DMS 273 treated with DMSO at 0.1 percent for 48 hours (cell line): ENCODE measurements around the gene SCNN1G.
"Not testable (repeated sequence)": the region's sequence is repeated elsewhere in the genome, so short reads cannot be mapped to it uniquely, and the experiment has no call there.

Experiments
- DNase-seq: peaks from one replicate; lab custom pipeline; 2025; lab: John Stamatoyannopoulos, UW

The SCNN1G gene

DNA sequence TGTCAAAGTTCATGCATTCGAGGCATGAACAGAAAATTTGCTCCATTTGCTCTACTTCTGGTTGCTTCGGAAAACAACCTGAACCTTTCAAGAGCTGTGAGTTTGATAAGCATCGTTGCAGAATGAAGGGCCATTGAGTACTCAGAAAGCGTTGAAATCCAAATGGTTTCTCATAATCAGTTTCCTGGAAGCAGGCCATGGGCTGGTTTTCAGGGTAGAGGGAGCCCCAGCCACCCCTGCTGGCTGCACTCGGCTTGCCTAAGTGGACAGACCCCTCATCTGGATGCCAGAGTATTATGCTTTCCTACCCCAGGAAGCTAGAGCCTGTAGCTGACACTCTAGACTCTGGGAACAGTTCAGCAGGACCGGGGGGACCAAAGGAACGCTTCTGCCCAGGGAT is 24.4 kb downstream of the SCNN1G start:
- no peak for DNase-seq

DNA sequence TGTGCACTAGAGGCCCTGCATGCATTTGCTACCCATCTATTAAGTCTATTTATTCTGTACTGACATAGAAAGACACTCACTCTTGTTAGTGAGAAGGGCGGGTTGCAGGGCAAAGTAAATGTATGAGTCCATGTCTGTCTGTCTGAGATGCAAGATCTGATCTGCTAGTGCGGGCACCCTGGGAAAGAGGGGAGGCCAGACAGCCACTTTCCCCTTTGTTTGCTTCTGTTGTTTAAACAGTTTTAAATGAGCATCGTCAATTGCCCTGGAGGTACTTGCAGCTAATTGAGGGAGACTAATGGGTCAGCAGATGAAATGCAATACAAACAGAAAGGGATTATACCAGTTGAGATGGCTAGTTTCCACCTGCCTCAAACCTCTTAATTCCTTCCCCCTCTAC is 24.9 kb downstream of the SCNN1G start:
- DNase-seq = no peak

DNA sequence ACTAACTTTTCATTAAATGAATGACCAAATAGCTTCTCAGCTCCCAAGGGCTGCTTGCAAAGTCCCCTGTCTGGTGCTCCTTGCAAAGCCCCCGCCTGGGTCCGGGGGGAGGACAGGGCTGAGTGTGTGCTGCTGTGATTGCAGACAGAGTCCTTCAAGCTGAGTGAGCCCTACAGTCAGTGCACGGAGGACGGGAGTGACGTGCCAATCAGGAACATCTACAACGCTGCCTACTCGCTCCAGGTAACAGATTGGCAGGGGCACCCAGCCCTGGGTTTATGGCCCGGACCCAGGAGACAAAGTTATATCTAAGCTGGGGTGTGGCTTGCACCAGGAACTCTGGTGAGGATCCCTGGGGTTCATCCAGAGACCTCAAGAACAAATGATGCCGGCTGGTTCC is 27.1 kb downstream of the SCNN1G start:
- no peak for DNase-seq

DNA sequence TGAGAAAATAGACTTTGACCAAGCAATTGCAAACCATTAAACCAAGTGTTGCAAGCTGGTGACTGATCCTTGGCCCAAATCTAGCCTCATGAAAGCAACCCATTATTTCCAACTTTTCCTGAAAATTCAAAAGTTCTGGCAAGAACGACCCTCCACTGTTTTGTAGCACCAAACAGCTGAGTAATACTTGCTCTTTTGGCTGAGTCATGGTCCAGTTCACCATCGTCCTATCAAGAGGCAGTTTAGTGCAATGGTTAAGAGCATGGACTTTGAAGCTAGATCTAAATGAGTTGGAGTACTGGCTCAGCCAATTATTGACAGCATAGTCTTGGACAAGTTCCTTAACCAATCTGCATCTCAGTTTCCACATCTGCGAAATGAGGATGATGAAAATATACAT is 31.3 kb downstream of the SCNN1G start:
- DNase-seq = no peak

DNA sequence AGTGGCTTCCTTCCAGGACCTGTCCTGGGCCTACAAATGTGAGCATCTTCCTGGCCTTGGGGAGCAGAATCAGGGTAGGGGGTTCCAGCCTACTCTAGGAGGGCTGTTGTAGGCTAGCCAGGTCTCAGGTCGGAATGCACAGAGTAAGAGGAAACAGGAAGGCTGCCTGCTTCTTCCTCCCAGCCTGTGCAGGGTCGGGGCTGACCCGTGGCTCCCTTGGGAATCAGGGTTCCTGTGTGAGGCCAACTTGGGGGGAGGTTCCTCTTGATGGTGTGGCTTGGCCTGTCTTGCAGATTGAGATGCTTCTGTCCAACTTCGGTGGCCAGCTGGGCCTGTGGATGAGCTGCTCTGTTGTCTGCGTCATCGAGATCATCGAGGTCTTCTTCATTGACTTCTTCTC is 32.3 kb downstream of the SCNN1G start:
- no peak for DNase-seq

DNA sequence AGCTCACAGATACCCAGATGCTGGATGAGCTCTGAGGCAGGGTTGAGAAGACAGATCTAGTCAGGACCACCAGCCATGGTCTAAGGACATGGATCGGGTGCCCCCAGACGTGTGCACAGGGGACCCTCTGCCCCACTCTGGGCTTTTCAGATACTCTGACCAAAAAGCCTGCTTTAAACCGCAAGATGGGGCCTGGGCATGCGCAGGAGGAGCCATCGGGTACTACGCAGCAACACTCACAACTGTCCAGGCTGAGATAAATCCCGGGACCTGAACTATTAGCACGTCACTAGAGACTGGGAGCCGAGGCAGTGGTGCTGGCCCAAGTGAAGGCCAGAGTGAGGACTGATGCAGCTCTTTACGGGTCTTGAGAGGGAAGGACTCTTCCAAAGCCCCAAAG is 32.9 kb downstream of the SCNN1G start:
- no peak for DNase-seq

DNA sequence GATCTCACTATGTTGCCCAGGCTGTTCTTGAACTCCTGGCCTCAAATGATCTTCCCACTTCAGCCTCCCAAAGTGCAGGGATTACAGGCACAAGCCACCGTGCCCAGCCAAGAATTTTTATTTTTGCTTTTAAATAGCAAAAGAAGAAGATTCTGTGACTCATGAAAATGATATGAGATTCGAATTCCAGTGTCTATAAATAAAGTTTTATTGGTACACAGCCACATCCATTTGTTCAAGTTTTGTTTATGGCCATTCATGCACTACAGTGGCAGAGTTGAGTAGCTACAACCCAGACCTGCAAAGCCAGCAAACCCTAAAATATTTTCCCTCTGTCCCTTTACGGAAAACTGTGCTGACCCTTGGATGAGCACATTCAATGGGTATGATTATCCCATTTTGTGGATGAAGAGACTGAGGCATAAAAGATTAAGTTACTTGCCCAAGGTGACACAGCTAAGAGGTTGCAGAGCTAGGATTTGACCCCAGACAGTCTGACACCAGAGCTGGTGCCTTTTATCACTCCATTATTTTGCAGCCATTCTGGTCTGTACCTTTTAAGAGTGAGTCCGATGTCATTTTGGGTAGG is 34.2 kb downstream of the SCNN1G start:
- no peak for DNase-seq

DNA sequence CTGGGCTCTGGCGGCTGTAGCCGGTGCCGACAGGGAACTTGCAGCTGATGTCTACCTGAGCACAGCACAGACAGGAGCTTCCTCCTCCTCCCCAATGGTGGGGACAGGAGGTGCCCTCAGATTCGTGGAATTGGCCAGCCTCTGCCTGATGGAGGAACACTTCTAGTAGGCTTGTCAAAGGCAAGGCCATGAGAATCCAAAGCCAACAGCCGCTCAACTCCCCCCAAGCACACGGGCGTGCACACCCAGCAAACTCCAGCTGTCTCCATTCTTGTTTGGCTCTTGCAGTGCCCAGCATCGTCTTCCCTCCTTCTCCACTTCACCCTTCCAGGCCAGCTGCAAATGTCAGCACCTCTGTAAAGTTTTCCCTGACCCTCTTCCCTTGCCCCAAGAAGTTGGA is 35.1 kb downstream of the SCNN1G start:
- no peak for DNase-seq

DNA sequence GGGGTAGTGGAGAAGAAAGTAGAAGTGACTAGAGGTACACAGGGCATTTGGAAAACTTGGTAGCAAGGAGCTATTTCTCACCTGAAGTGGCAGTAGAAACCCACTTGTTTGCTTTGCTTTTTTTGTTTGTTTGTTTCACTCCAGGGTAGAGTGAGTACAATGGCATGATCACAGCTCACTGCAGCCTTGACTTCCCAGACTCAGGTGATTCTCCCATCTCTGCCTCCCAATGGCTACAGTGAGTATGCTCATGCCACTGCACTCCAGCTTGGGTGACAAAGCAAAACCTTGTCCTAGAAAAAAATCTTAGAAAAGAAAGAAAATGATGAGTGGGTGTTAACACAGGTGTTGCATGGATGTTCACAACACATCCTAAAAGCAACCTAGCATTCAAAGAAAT is 40.4 kb downstream of the SCNN1G start:
- no peak for DNase-seq

DNA sequence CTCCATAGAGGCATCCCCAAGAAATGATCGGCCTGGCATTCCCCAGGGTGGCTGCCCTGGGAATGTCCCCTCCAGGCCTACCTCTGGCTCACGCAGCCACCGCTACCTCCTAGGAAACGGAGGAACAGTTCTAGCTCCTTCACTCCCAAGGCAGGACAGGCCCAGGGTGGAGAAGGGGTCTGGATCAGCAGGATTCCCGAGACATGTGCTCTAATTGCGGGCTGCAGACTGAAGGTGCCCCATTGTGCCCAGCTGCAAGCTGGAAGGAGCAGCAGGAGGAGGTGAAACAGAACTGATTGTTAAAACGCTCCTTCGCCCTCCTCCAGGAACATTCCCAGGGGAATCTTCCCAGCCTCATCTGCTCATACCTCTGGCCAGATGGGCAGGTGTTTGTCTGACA is 40.8 kb downstream of the SCNN1G start:
- DNase-seq = no peak

DNA sequence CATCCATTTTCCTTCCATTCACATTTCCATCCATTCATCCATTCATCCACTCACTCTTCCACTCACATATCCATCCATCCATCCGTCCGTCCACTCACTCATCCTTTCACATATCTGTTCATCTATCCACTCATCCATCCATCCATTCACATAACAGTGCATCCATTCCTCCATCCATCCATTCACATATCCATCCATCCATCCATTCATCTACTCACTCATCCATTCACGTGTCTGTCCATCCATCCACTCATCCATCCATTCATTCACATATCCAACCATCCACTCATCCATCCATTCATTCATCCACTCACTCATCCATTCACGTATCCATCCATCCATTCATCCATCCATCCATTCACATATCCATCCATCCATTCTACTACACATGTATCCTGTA is 42.6 kb downstream of the SCNN1G start:
- DNase-seq = no peak

DNA sequence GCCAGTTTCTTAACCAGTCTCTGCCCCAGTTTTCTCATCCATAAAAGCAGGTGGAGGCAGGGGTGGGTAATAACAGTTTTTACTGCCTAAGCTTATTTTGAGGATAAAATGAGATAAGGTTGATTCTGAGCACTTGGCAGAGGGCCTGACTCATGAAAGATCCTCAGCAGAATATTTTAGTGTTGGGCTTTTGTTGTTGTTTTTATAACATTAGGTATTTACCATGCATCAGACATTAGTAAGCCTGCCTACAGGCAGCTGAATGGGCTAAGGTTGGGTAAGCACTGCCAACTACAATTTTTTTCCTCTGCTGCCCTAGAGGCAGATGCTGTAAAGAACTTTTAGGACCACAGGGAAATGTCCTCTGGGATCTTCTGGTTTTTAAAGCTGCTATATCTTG is 43.1 kb downstream of the SCNN1G start:
- no peak for DNase-seq

DNA sequence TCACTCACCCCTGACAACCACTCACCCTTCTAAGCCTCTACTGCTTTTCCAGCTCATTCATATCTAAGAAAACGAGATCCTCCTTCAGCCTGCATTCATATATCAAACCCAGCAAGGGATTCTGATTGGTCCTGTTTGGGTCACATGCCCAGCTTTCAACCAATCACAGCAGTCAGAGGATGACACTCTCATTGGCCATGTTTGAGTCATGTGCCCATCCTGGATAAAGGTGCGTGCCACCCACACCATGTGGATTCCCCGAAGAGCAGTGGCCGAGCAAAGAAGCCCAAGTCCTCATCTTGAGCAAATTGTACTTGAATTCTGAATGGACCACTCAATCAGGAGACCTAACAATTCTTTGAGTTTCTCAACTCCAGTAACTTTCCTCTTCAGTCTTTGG is 45.0 kb downstream of the SCNN1G start:
- DNase-seq = no peak

DNA sequence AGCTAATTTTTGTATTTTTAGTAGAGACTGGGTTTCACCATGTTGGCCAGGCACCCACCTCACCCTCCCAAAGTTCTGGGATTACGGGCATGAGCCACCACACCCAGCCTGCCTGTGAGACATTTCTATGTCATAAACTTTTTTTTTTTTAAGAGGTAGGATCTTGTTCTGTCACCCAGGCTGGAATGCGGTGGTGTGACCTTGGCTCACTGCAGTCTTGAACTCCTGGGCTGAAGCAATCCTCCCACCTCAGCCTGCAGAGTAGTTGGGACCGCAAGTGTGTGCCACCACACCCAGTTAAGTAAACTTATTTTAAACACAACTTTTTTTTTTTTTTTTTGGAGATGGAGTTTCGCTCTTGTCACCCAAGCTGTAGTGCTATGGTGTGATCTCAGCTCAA is 47.2 kb downstream of the SCNN1G start:
- no peak for DNase-seq

DNA sequence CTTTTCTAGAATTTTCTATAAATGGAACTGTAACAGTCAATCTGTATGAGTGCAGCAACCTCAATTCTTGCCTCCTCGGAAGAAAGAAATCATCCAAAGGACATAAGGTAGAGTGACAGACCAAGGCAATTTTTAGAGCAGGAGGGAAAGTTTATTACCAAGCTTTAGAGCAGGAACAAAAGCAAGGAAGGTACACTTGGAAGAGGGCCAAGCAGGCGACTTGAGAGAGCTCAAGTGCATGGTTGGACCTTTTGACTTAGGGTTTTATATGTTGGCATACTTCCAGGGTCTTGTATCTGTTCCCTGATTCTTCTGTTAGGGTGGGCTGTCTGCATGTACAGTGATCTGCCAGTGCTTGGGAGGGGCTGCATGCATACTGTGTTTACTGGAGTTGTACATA is 50.3 kb downstream of the SCNN1G start:
- no peak for DNase-seq

DNA sequence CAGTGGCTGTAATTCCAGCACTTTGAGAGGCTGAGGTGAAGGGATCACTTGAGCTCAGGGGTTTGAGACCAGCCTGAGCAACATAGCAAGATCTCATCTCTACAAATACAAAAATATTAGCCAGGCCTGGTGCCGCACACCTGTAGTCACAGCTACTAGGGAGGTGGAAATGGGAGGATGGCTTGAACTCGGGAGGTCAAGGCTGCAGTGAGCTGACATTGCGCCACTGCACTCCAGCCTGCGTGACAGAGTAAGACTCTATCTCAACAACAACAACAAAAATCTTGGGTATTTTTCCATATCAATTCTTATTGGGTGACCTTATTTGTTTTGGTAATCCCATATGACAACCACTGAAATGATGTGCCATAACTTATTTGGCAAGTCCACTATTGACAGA is 52.6 kb downstream of the SCNN1G start:
- no peak for DNase-seq

DNA sequence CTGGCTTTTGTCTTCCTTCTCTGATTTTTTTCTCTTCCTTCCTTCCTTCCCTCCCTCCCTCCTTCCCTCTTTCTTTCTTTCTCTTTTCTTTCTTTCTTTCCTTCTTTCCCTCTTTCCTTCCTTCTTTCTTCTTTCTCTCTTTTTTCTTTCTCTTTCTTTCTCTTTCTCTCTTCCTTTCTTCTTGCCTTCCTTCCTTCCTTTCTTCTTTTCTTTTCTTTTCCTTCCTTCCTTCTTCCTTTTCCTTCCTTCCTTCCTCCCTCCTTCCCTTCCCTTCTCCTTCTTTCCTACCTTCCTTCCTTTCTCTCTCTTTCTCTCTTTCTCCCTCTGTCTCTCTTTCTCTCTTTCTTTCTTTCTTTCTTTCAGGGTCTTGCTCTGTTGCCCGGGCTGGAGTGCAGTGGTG is 54.4 kb downstream of the SCNN1G start:
- DNase-seq = no peak

DNA sequence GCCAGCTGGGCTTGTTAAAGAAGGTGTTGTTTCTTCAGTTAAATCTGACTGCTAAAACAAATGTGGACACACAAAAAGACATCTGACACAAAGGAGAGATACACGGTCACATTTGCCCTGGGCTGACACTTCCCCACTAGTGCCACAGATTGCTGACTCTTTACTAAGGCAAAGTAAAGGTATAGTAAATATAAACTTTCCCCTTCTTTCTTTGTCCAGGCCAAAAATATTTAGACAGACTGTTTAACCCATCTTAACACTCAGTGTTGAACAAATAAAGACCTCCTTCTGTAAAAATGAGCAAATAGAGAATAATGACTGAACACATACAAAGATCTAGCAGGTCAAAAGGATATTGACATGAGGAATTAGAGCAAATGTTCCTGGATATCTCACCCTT is 58.4 kb downstream of the SCNN1G start:
- no peak for DNase-seq

DNA sequence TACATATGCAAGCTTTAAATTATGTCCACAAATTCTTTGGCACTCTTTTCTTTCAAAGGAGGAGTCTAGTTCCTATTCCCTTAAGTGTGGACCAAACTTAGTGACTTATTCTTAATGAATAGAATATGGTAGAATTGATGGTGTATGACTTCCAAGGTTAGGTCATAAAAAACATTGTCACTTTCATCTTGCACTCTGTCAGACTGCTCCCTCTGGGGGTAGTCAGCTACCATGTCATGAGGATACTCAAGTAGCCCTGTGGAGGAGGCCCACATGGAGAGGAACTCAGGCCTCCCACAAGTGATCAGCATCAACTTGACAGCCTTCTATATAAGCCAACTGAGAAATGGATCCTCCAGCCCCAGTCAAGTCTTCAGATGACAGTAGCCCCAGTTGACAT is 61.6 kb downstream of the SCNN1G start:
- DNase-seq = no peak

DNA sequence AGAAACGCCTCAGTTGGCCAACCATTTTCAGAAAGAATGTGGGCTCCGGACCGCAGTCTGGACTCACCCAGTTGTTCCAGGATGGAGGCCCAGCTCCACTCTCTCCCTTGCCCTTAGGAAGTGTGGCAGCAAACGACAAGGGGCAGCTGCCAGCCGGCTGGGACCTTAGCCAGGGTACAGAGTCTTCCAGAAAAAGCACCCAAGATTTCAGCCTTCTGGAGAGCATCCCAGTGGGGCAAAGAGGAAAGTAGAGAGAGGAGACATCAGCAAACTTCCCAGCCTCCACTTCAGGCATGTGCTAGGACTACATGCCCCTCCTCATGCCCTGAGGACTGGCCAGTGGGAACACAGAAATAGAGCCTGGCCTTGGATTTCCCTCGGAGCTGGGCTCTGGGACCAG is 62.7 kb downstream of the SCNN1G start:
- no peak for DNase-seq

DNA sequence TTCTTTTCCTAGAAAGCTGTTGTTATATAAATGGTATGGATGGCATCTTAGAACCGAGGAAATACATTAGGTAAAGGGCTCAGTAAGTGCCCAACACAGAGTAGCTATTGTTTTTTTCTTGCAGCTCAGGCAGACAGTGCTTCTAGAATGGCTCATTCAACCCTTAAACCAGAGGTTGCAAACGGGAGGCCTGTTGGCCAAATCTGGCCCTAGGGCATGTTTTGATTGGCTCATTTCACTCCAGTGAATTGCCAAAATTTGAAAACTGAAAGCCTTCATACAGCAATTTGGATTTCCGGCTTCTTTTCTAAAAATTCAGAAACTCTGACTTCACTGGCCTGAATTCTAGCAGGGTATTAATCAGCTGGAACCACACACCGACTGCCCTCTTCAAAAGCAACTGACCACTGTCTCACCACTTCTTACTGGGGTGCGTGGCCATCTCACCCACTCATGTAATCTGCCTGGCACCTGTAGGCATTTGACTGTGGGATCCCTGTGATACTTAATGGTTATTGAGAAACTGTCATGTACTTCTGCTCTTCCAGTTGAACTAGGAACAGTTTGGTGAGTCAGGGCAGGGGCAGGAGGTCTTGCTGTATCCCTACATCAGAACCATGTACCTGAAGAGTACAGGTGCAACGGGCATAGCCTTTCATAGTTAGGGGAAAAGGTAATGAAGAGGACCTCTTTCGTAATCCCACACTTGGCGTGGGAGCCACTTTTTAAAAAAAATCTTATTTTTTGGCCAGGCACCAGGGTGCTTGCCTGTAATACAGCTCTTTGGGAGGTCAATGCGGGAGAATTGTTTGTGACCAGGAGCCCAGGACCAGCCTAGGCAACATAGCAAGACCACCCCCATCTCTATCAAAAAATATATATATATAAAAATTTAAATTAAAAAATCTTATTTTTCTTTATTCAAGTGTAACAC is 66.0 kb downstream of the SCNN1G start:
- DNase-seq = no peak

DNA sequence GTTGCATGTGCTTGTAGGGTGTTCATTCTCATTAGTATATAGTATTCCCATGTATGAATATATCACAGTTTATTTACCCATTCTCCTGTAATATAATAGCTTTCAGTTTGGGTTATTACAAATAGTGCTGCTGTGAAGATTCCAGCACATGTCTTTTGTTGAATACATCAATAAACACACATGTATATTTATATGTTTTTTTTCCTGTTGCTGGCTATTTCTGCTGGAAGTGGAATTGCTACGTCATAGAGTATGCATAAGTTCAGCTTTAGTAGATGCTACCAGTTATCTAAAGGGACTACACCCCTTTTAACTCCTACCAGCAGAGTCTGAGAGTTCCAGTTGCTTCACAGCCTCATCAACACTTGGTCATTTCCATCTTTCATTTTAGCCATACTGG is 67.3 kb downstream of the SCNN1G start:
- no peak for DNase-seq

DNA sequence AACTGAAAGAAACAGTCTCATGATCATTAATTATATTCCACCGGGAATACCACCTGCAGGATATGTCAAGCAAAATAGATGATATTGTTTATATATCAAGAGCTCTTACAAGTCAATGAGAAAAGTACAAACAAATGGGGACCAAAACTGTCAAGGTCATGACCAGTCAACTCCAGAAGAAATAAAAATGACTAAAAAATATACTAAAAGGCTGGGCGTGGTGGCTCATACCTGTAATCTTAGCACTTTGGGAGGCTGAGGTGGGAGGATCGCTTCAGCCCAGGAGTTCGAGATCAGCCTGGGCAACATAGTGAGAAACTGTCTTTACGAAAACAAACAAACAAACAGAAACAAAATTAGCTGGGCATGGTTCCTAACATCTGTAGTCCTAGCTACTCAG is 69.8 kb downstream of the SCNN1G start:
- no peak for DNase-seq

DNA sequence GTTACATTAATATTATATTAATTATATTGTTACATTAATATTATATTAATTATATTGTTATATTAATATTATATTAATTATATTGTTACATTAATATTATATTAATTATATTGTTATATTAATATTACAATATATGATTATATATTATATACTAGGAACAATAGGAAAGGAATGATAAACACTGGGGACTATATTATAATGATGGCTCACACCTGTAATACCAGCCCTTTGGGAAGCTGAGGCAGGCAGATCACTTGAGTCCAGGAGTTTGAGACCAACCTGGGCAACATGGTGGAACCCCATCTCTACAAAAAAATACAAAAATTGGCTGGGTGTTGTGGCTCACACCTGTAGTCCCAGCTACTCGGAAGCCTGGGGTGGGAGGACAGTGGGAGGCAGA is 71.1 kb downstream of the SCNN1G start:
- DNase-seq = not testable (repeated sequence)
